DOHH2 (cell line): Measurements from ENCODE around the gene HTR2C.

Source experiments
- H3F3A ChIP-seq: fragments of 200-600 bp; sonication (generic), shearing (Covaris generic); 2 replicates; pipeline ENCODE4 v1.6.0; 2016; ENCODE audit warnings: antibody characterized with exemption, mild to moderate bottlenecking; ENCODE audit not compliant: control insufficient read depth, insufficient read depth
- H3K27ac ChIP-seq: fragments of 200-600 bp; sonication (generic); 2 replicates; pipeline ENCODE4 v1.5.1; 2014; ENCODE audit warnings: low read depth, mild to moderate bottlenecking, low read length, moderate library complexity
- H3K27me3 ChIP-seq: fragments of 200-600 bp; sonication (generic); 2 replicates; pipeline ENCODE4 v1.6.1; 2014; ENCODE audit warnings: mild to moderate bottlenecking, low read length, mixed read lengths; ENCODE audit not compliant: control insufficient read depth
- H3K36me3 ChIP-seq: fragments of 200-600 bp; sonication (generic); 2 replicates; pipeline ENCODE4 v1.6.1; 2014; ENCODE audit warnings: mild to moderate bottlenecking, low read length, moderate library complexity, mixed read lengths; ENCODE audit not compliant: control insufficient read depth
- H3K4me1 ChIP-seq: fragments of 200-600 bp; sonication (generic); 2 replicates; pipeline ENCODE4 v1.6.1; 2014; ENCODE audit warnings: mild to moderate bottlenecking, low read length, mixed read lengths; ENCODE audit not compliant: control insufficient read depth
- H3K4me2 ChIP-seq: fragments of 200-600 bp; sonication (generic); 2 replicates; pipeline ENCODE4 v1.6.0; 2014; ENCODE audit warnings: mild to moderate bottlenecking, low read length, moderate library complexity
- H3K4me3 ChIP-seq: fragments of 200-600 bp; sonication (generic); 2 replicates; pipeline ENCODE4 v1.5.1; 2014; ENCODE audit warnings: mild to moderate bottlenecking, low read length, mixed read lengths
- H3K79me2 ChIP-seq: fragments of 200-600 bp; sonication (generic); 2 replicates; pipeline ENCODE4 v1.6.1; 2014; ENCODE audit warnings: mild to moderate bottlenecking, low read length, mixed read lengths; ENCODE audit not compliant: control insufficient read depth
- H3K9me2 ChIP-seq: fragments of 200-600 bp; sonication (generic); replicated peaks from 2 replicates; pipeline ENCODE4 v1.6.1; 2014; ENCODE audit warnings: mild to moderate bottlenecking, low read length, mixed read lengths; ENCODE audit not compliant: control insufficient read depth
- H3K9me3 ChIP-seq: fragments of 200-600 bp; sonication (generic); 2 replicates; pipeline ENCODE4 v1.6.1; 2014; ENCODE audit warnings: antibody characterized with exemption, low read length, mixed read lengths; ENCODE audit not compliant: control insufficient read depth, insufficient read depth
- H4K20me1 ChIP-seq: fragments of 200-600 bp; sonication (generic); 2 replicates; pipeline ENCODE4 v1.6.0; 2014; ENCODE audit warnings: low read depth, mild to moderate bottlenecking, antibody characterized with exemption, low read length, moderate library complexity; ENCODE audit not compliant: control insufficient read depth, insufficient read depth
- CTCF ChIP-seq: fragments of 200-600 bp; sonication (generic); IDR thresholded peaks from one replicate; pipeline ENCODE4 v1.5.1; 2014; ENCODE audit warnings: antibody characterized with exemption, mild to moderate bottlenecking, low read depth, low read length; ENCODE audit not compliant: poor library complexity, severe bottlenecking
- EZH2phosphoT487 ChIP-seq: fragments of 200-600 bp; sonication (generic); IDR thresholded peaks from 2 replicates; pipeline ENCODE4 v1.6.1; 2017; ENCODE audit warnings: borderline replicate concordance, mild to moderate bottlenecking, antibody characterized with exemption, low read length, moderate library complexity, mixed read lengths

Gene HTR2C

GRCh38 chrX:114582264-114582632 lies 1.6 kb upstream of the HTR2C start:
- Histone ChIP-seq H3K9me3 (no peaks in the 10 kb centered on the region), H3K4me3 (no peak overlapping the region), H4K20me1 (no peaks in the 10 kb centered on the region), H3K4me1 (no peaks in the 10 kb centered on the region), H3K36me3 (no peaks in the 10 kb centered on the region), H3K79me2 (no peaks in the 10 kb centered on the region), H3K9me2 (no peaks in the 10 kb centered on the region), H3K27me3 (no peaks in the 10 kb centered on the region), H3F3A (no peaks in the 10 kb centered on the region), H3K27ac (no peak overlapping the region), H3K4me2 (no peak overlapping the region)
- TF ChIP-seq EZH2phosphoT487 (no peak), CTCF (no peak)

GRCh38 chrX:114582698-114583395 lies 1.0 kb upstream of the HTR2C start:
- H3F3A ChIP-seq: no peaks in the 10 kb centered on the region
- no peaks in the 10 kb centered on the region for H3K4me1 ChIP-seq
- H3K27ac ChIP-seq: no peak overlapping the region
- H4K20me1 ChIP-seq: no peaks in the 10 kb centered on the region
- no peaks in the 10 kb centered on the region for H3K36me3 ChIP-seq
- TF ChIP-seq CTCF: no peak
- no peak for TF ChIP-seq EZH2phosphoT487
- no peak overlapping the region for H3K4me3 ChIP-seq
- H3K27me3 ChIP-seq: no peaks in the 10 kb centered on the region
- no peaks in the 10 kb centered on the region for H3K9me3 ChIP-seq
- no peaks in the 10 kb centered on the region for H3K9me2 ChIP-seq
- H3K79me2 ChIP-seq: no peaks in the 10 kb centered on the region
- no peak overlapping the region for H3K4me2 ChIP-seq

- no peaks in the 10 kb centered on the region for H3K27me3 ChIP-seq
- H4K20me1 ChIP-seq: no peaks in the 10 kb centered on the region
- H3K4me2 ChIP-seq: no peak overlapping the region
- H3K27ac ChIP-seq: no peak overlapping the region
- no peaks in the 10 kb centered on the region for H3K9me3 ChIP-seq
- no peaks in the 10 kb centered on the region for H3K79me2 ChIP-seq
- H3K9me2 ChIP-seq: no peaks in the 10 kb centered on the region
- no peaks in the 10 kb centered on the region for H3K4me1 ChIP-seq
- no peak for TF ChIP-seq EZH2phosphoT487
- no peak for TF ChIP-seq CTCF
- no peaks in the 10 kb centered on the region for H3F3A ChIP-seq
- H3K4me3 ChIP-seq: no peak overlapping the region
- no peaks in the 10 kb centered on the region for H3K36me3 ChIP-seq
Measured at GRCh38 chrX:114584375-114584943, 573 bp downstream of the HTR2C start.
